ENCODE results near the gene SLC40A1.

SLC40A1 gene

DNA sequence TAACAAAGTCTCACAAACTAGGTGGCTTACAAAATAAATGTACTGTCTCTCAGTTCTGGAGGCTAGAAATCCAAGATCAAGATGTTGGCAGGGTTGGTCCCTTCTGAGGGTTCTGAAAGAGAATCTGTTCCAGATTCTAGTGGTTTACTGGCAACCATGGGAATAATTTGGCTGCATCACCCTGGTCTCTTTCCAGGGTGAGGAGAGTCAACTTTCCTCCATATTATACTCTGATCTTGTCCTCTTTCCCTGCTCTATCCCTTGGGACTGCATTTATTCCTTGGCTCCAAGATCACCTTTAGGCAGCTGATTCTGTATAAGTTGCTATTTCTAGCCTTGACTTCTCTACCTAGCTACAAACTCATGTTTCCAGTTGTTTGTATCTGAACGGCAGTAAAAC lies 35.2 kb downstream of the SLC40A1 start:
- no peak overlapping the region for H3K4me3 ChIP-seq (ENCODE audit: low read length, poor library complexity, severe bottlenecking)
- H3K9ac ChIP-seq (ENCODE audit: low read depth, low read length, poor library complexity, severe bottlenecking) = no peak overlapping the region
- H3K79me2 ChIP-seq (ENCODE audit: insufficient read depth, low read length) = no peaks in the 10 kb centered on the region
- no peaks in the 10 kb centered on the region for H3K9me2 ChIP-seq (replicated peaks; ENCODE audit: low read depth, low read length)
- peaks cover 8% of the 10 kb centered on the region for H3K4me1 ChIP-seq (ENCODE audit: insufficient read depth, low read length, poor library complexity, severe bottlenecking)
- no peaks in the 10 kb centered on the region for H3F3A ChIP-seq (ENCODE audit: low read depth)
- no peaks in the 10 kb centered on the region for H3K36me3 ChIP-seq (ENCODE audit: insufficient read depth, low read length)
- no peak for TF ChIP-seq EZH2phosphoT487 (IDR thresholded peaks at IDR 0.05; ENCODE audit: borderline replicate concordance)
- TF ChIP-seq, protein P1, sequence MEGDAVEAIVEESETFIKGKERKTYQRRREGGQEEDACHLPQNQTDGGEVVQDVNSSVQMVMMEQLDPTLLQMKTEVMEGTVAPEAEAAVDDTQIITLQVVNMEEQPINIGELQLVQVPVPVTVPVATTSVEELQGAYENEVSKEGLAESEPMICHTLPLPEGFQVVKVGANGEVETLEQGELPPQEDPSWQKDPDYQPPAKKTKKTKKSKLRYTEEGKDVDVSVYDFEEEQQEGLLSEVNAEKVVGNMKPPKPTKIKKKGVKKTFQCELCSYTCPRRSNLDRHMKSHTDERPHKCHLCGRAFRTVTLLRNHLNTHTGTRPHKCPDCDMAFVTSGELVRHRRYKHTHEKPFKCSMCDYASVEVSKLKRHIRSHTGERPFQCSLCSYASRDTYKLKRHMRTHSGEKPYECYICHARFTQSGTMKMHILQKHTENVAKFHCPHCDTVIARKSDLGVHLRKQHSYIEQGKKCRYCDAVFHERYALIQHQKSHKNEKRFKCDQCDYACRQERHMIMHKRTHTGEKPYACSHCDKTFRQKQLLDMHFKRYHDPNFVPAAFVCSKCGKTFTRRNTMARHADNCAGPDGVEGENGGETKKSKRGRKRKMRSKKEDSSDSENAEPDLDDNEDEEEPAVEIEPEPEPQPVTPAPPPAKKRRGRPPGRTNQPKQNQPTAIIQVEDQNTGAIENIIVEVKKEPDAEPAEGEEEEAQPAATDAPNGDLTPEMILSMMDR (conservative IDR thresholded peaks at IDR 0.05; ENCODE audit: low read length) = no peak
- H2AFZ ChIP-seq (ENCODE audit: low read length) = no peak overlapping the region
- H3K27me3 ChIP-seq (ENCODE audit: insufficient read depth, low read length, poor library complexity, severe bottlenecking) = no peaks in the 10 kb centered on the region
- no peak overlapping the region for H3K4me2 ChIP-seq (ENCODE audit: low read depth, low read length, poor library complexity, severe bottlenecking)
- H4K20me1 ChIP-seq (ENCODE audit: insufficient read depth, low read length, poor library complexity, severe bottlenecking) = no peaks in the 10 kb centered on the region
- H3K9me3 ChIP-seq (ENCODE audit: insufficient read depth, low read depth, low read length) = no peaks in the 10 kb centered on the region

DNA sequence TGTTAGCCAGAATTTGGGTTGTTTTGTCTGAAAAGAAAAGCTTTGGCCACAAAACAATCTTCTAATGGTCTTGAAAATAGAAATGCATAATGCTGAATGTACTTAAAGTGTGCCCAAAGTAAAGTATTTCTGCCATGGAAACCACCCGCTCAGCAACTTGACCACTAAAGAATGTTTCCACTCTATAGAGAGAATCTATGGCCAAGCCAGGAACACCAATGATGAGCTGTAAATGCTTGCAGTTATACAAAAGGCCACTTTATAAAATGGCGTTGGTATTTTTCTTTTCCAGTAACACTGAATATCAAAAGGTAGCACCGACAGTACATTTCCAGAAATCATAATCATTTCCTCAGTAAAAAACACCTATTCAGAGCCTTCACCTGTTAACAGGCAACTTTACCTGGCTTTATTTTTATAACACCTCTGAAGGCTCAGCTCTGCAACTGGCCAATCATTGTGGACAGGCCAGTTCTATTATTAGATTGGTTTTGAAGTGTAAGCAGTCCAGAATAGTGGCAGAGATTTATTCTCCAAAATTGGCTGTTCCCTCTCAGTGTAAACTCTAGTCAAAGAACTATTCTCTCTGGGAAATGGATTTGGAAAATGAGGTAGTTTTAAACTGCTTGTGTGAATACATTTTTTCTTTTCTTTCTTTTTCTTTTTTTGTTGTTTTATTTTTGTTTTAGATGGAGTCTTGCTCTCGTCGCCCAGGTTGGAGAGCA lies 36.1 kb downstream of the SLC40A1 start:
- H3F3A ChIP-seq (ENCODE audit: low read depth) = no peaks in the 10 kb centered on the region
- no peaks in the 10 kb centered on the region for H3K79me2 ChIP-seq (ENCODE audit: insufficient read depth, low read length)
- no peak overlapping the region for H2AFZ ChIP-seq (ENCODE audit: low read length)
- no peak overlapping the region for H3K4me3 ChIP-seq (ENCODE audit: low read length, poor library complexity, severe bottlenecking)
- no peaks in the 10 kb centered on the region for H3K27me3 ChIP-seq (ENCODE audit: insufficient read depth, low read length, poor library complexity, severe bottlenecking)
- no peak overlapping the region for H3K4me2 ChIP-seq (ENCODE audit: low read depth, low read length, poor library complexity, severe bottlenecking)
- H3K9me3 ChIP-seq (ENCODE audit: insufficient read depth, low read depth, low read length) = no peaks in the 10 kb centered on the region
- no peaks in the 10 kb centered on the region for H4K20me1 ChIP-seq (ENCODE audit: insufficient read depth, low read length, poor library complexity, severe bottlenecking)
- no peak overlapping the region for H3K9ac ChIP-seq (ENCODE audit: low read depth, low read length, poor library complexity, severe bottlenecking)
- H3K9me2 ChIP-seq (replicated peaks; ENCODE audit: low read depth, low read length) = no peaks in the 10 kb centered on the region
- H3K36me3 ChIP-seq (ENCODE audit: insufficient read depth, low read length) = no peaks in the 10 kb centered on the region
- H3K4me1 ChIP-seq (ENCODE audit: insufficient read depth, low read length, poor library complexity, severe bottlenecking) = peaks cover 8% of the 10 kb centered on the region
- TF ChIP-seq EZH2phosphoT487 (IDR thresholded peaks at IDR 0.05; ENCODE audit: borderline replicate concordance) = no peak
- TF ChIP-seq, protein P1 (conservative IDR thresholded peaks at IDR 0.05; ENCODE audit: low read length) = no peak

- Histone ChIP-seq H3K27me3 (ENCODE audit: insufficient read depth, low read length, poor library complexity, severe bottlenecking) (no peaks in the 10 kb centered on the region), H3K9ac (ENCODE audit: low read depth, low read length, poor library complexity, severe bottlenecking) (no peak overlapping the region), H2AFZ (ENCODE audit: low read length) (no peak overlapping the region), H3F3A (ENCODE audit: low read depth) (no peaks in the 10 kb centered on the region), H3K36me3 (ENCODE audit: insufficient read depth, low read length) (no peaks in the 10 kb centered on the region), H4K20me1 (ENCODE audit: insufficient read depth, low read length, poor library complexity, severe bottlenecking) (no peaks in the 10 kb centered on the region), H3K9me2 (replicated peaks; ENCODE audit: low read depth, low read length) (no peaks in the 10 kb centered on the region), H3K4me1 (ENCODE audit: insufficient read depth, low read length, poor library complexity, severe bottlenecking) (no peaks in the 10 kb centered on the region), H3K9me3 (ENCODE audit: insufficient read depth, low read depth, low read length) (no peaks in the 10 kb centered on the region), H3K4me2 (ENCODE audit: low read depth, low read length, poor library complexity, severe bottlenecking) (no peak overlapping the region), H3K79me2 (ENCODE audit: insufficient read depth, low read length) (no peaks in the 10 kb centered on the region), H3K4me3 (ENCODE audit: low read length, poor library complexity, severe bottlenecking) (no peak overlapping the region)
- no peak for TF ChIP-seq EZH2phosphoT487 (IDR thresholded peaks at IDR 0.05; ENCODE audit: borderline replicate concordance)
- TF ChIP-seq, protein P1 (conservative IDR thresholded peaks at IDR 0.05; ENCODE audit: low read length) = no peak
Observed at GRCh38 chr2:189543367-189543766, 37.2 kb downstream of the SLC40A1 start.
